Trophoblast cell (in vitro differentiated cells and primary cell): ENCODE measurements around the gene E4F1.

Source experiments
- DNase-seq, 2 donors: peaks; one replicate each; pipeline ENCODE4 v3.0.0-alpha.2; 2016
- H2AFZ ChIP-seq: 2 replicates; pipeline ENCODE4 v1.6.1; 2013; ENCODE audit warnings: low read length, moderate library complexity, mild to moderate bottlenecking; ENCODE audit not compliant: insufficient read depth, poor library complexity
- H2AK5ac ChIP-seq: 2 replicates; pipeline ENCODE4 v1.6.1; 2013; ENCODE audit warnings: mild to moderate bottlenecking, low read length
- H2BK120ac ChIP-seq: 2 replicates; pipeline ENCODE4 v1.6.1; 2013; ENCODE audit warnings: low read length, mild to moderate bottlenecking, moderate library complexity; ENCODE audit not compliant: insufficient read depth, poor library complexity
- H2BK12ac ChIP-seq: 2 replicates; pipeline ENCODE4 v1.6.1; 2013; ENCODE audit warnings: mild to moderate bottlenecking, low read length, moderate library complexity
- H2BK5ac ChIP-seq: 2 replicates; pipeline ENCODE4 v1.6.1; 2013; ENCODE audit warnings: low read length, low read depth, moderate library complexity, mild to moderate bottlenecking; ENCODE audit not compliant: poor library complexity
- H3K14ac ChIP-seq: 2 replicates; pipeline ENCODE4 v1.6.1; 2013; ENCODE audit warnings: mild to moderate bottlenecking, low read length
- H3K18ac ChIP-seq: 2 replicates; pipeline ENCODE4 v1.6.1; 2013; ENCODE audit warnings: mild to moderate bottlenecking, low read length
- H3K23ac ChIP-seq: 2 replicates; pipeline ENCODE4 v1.6.1; 2013; ENCODE audit warnings: low read length
- H3K27ac ChIP-seq: 2 replicates; pipeline ENCODE4 v1.5.1; 2013; ENCODE audit warnings: low read depth, mild to moderate bottlenecking, inconsistent platforms, low read length, moderate library complexity
- H3K27me3 ChIP-seq: 2 replicates; pipeline ENCODE4 v1.6.1; 2013; ENCODE audit warnings: inconsistent platforms, mild to moderate bottlenecking, low read length, moderate library complexity; ENCODE audit not compliant: insufficient read depth
- H3K36me3 ChIP-seq, 2 experiments: 1 replicate in 1 of 2; 2 replicates in 1 of 2; pipeline ENCODE4 v1.6.1; 2013; ENCODE audit warnings: low read length in 2 of 2, mild to moderate bottlenecking in 2 of 2, moderate library complexity in 1 of 2; ENCODE audit not compliant: insufficient read depth in 2 of 2, control insufficient read depth in 1 of 2
- H3K4ac ChIP-seq: 2 replicates; pipeline ENCODE4 v1.6.1; 2013; ENCODE audit warnings: low read depth, mild to moderate bottlenecking, low read length, moderate library complexity
- H3K4me1 ChIP-seq, 2 experiments: 1 replicate in 1 of 2; 2 replicates in 1 of 2; pipeline ENCODE4 v1.6.1; 2013; ENCODE audit warnings: low read length in 2 of 2, mild to moderate bottlenecking in 2 of 2, moderate library complexity in 1 of 2; ENCODE audit not compliant: insufficient read depth in 2 of 2, control insufficient read depth in 1 of 2
- H3K4me2 ChIP-seq: 2 replicates; pipeline ENCODE4 v1.6.1; 2013; ENCODE audit warnings: inconsistent platforms, mild to moderate bottlenecking, low read length, moderate library complexity
- H3K4me3 ChIP-seq: 2 replicates; pipeline ENCODE4 v1.5.1; 2013; ENCODE audit warnings: mild to moderate bottlenecking, low read depth, low read length, inconsistent platforms
- H3K79me1 ChIP-seq: one replicate; pipeline ENCODE4 v1.6.1; 2013; ENCODE audit warnings: low read length
- H3K79me2 ChIP-seq: 2 replicates; pipeline ENCODE4 v1.6.1; 2013; ENCODE audit warnings: low read length, mild to moderate bottlenecking; ENCODE audit not compliant: control insufficient read depth, insufficient read depth, poor library complexity
- H3K9ac ChIP-seq: 2 replicates; pipeline ENCODE4 v1.6.1; 2013; ENCODE audit warnings: mild to moderate bottlenecking, low read length
- H3K9me3 ChIP-seq: 2 replicates; pipeline ENCODE4 v1.6.1; 2013; ENCODE audit warnings: low read depth, mild to moderate bottlenecking, control low read depth, inconsistent platforms, low read length; ENCODE audit not compliant: insufficient read depth
- H4K12ac ChIP-seq: 2 replicates; pipeline ENCODE4 v1.6.1; 2013; ENCODE audit warnings: low read depth, mild to moderate bottlenecking, low read length, moderate library complexity
- H4K8ac ChIP-seq: 2 replicates; pipeline ENCODE4 v1.6.1; 2013; ENCODE audit warnings: low read depth, mild to moderate bottlenecking, low read length, moderate library complexity
- H4K91ac ChIP-seq: one replicate; pipeline ENCODE4 v1.6.1; 2013; ENCODE audit warnings: low read depth, mild to moderate bottlenecking, low read length, moderate library complexity
- WGBS: extraction: QIAGEN DNeasy Blood & Tissue Kit; methylation state at CpG from one replicate; pipeline ENCODE4 v1.1.7; 2013; ENCODE audit warnings: missing lambda C conversion rate; ENCODE audit not compliant: insufficient read length, insufficient coverage; ENCODE audit errors: extremely low coverage; 5-methylcytosine and 5-hydroxymethylcytosine counted together

The E4F1 gene

GRCh38 chr16:2243031-2243528 is 19.7 kb downstream of the E4F1 start:
- H3K27ac ChIP-seq = no peak overlapping the region
- no peak overlapping the region for H2BK5ac ChIP-seq
- no peaks in the 10 kb centered on the region for H3K79me1 ChIP-seq
- H2AK5ac ChIP-seq = no peak overlapping the region
- no peak overlapping the region for H3K14ac ChIP-seq
- H3K4me1 ChIP-seq = no peaks in the 10 kb centered on the region
- WGBS = no CpG with 5 or more reads among the region's 19 CpGs
- peaks cover 4% of the 10 kb centered on the region for H3K27me3 ChIP-seq
- H3K4me3 ChIP-seq = no peak overlapping the region
- no peak overlapping the region for H3K23ac ChIP-seq
- peaks cover 56 to 57% of the 10 kb centered on the region in 2 experiments for H3K36me3 ChIP-seq
- no peak overlapping the region for H2AFZ ChIP-seq
- H2BK120ac ChIP-seq = no peak overlapping the region
- DNase-seq = no peak
- no peak overlapping the region for H3K18ac ChIP-seq
- H4K8ac ChIP-seq = no peak overlapping the region
- no peak overlapping the region for H3K4ac ChIP-seq
- no peak overlapping the region for H4K12ac ChIP-seq
- no peaks in the 10 kb centered on the region for H3K79me2 ChIP-seq
- H4K91ac ChIP-seq = no peak overlapping the region
- H3K9me3 ChIP-seq = no peaks in the 10 kb centered on the region
- H2BK12ac ChIP-seq = no peak overlapping the region
- H3K9ac ChIP-seq = no peak overlapping the region
- H3K4me2 ChIP-seq = no peak overlapping the region

DNA sequence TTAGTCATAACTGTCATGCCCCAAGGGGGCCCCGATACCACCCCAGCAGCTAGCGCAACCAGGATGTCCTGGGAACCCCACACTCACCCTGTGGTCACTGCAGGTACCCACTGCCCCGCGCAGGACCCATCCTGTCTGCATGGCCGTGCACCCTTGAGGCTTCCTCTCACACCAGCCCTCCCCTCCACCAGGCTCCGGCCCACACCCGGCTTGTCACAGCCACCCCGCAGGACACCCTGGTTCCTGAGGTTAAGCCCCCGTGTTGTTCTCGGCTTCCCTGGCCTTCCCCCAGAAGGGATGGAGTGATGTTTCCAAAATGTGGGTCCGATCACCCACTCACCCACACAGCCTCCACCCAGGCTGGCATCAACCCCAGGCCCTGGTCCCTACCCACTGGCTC is 20.4 kb downstream of the E4F1 start:
- Histone ChIP-seq H3K79me1 (no peaks in the 10 kb centered on the region), H2BK120ac (no peak overlapping the region), H3K79me2 (no peaks in the 10 kb centered on the region), H2AFZ (no peak overlapping the region), H3K4me3 (no peak overlapping the region), H4K8ac (no peak overlapping the region), H3K4ac (no peak overlapping the region), H3K27ac (no peak overlapping the region), H3K36me3 (peaks cover 56 to 57% of the 10 kb centered on the region in 2 experiments), H2BK12ac (no peak overlapping the region), H4K12ac (no peak overlapping the region), H3K9me3 (no peaks in the 10 kb centered on the region), H3K4me1 (no peaks in the 10 kb centered on the region), H3K9ac (no peak overlapping the region), H3K14ac (no peak overlapping the region), H3K27me3 (no peaks in the 10 kb centered on the region), H4K91ac (no peak overlapping the region), H3K23ac (no peak overlapping the region), H2BK5ac (no peak overlapping the region), H3K4me2 (no peak overlapping the region), H3K18ac (no peak overlapping the region), H2AK5ac (no peak overlapping the region)
- WGBS = no CpG with 5 or more reads among the region's 11 CpGs
- DNase-seq = no peak

DNA sequence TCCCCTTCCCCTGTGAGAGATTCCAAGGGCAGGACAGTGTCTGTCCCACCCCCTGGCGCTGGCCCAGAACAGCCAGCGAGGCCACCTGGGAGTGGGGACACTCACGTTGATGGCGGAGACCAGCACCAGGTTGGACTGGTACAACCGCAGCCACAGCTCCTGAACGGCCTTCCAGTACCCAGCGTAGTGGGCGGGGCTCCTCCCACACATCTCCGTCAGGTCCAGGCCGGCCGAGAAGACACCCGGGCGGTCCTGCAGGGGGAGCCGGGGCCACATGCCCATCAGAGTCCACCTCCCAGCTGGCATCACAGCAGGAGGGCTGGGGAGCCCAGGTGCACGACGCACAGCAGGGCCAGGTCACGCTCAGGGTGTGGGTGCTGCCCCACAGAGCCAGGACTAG is 20.9 kb downstream of the E4F1 start:
- Histone ChIP-seq H3K14ac (no peak overlapping the region), H3K27me3 (no peaks in the 10 kb centered on the region), H3K23ac (no peak overlapping the region), H3K4me2 (no peak overlapping the region), H2BK12ac (no peak overlapping the region), H4K8ac (no peak overlapping the region), H3K4me1 (no peaks in the 10 kb centered on the region), H3K9ac (no peak overlapping the region), H3K9me3 (no peaks in the 10 kb centered on the region), H2AK5ac (no peak overlapping the region), H4K91ac (no peak overlapping the region), H3K27ac (no peak overlapping the region), H3K18ac (no peak overlapping the region), H2BK120ac (no peak overlapping the region), H3K4ac (no peak overlapping the region), H3K79me2 (no peaks in the 10 kb centered on the region), H3K79me1 (no peaks in the 10 kb centered on the region), H3K4me3 (no peak overlapping the region), H2AFZ (no peak overlapping the region), H2BK5ac (no peak overlapping the region), H4K12ac (no peak overlapping the region), H3K36me3 (peaks cover 56 to 57% of the 10 kb centered on the region in 2 experiments)
- DNase-seq = no peak
- no CpG with 5 or more reads among the region's 17 CpGs for WGBS

GRCh38 chr16:2244926-2245795 is 21.8 kb downstream of the E4F1 start:
- no peaks in the 10 kb centered on the region for H3K9me3 ChIP-seq
- H3K4ac ChIP-seq = no peak overlapping the region
- H3K4me3 ChIP-seq = no peak overlapping the region
- no CpG with 5 or more reads among the region's 30 CpGs for WGBS
- no peak overlapping the region for H3K27ac ChIP-seq
- no peak for DNase-seq
- no peak overlapping the region for H4K8ac ChIP-seq
- H3K18ac ChIP-seq = no peak overlapping the region
- H3K79me1 ChIP-seq = no peaks in the 10 kb centered on the region
- no peak overlapping the region for H3K4me2 ChIP-seq
- no peak overlapping the region for H2BK5ac ChIP-seq
- H3K14ac ChIP-seq = no peak overlapping the region
- no peak overlapping the region for H2AFZ ChIP-seq
- peaks cover under 1% of the 10 kb centered on the region for H3K79me2 ChIP-seq
- no peak overlapping the region for H2AK5ac ChIP-seq
- H4K91ac ChIP-seq = no peak overlapping the region
- H3K9ac ChIP-seq = no peak overlapping the region
- no peaks in the 10 kb centered on the region for H3K27me3 ChIP-seq
- H3K4me1 ChIP-seq = peaks cover under 1% of the 10 kb centered on the region in 2 experiments
- no peak overlapping the region for H3K23ac ChIP-seq
- H4K12ac ChIP-seq = no peak overlapping the region
- H2BK12ac ChIP-seq = no peak overlapping the region
- H2BK120ac ChIP-seq = no peak overlapping the region
- H3K36me3 ChIP-seq = peaks cover 50 to 51% of the 10 kb centered on the region in 2 experiments
